GM19025 (cell line): ENCODE results near the gene TSPAN9.

ENCODE experiments used
- ATAC-seq: cut with Tn5 transposase; IDR thresholded peaks from one replicate; pipeline ENCODE4 v1.9.1; 2021; ENCODE audit warnings: mild to moderate bottlenecking, low read depth, moderate library complexity; ENCODE audit not compliant: unreplicated experiment

Gene TSPAN9

GRCh38 chr12:3136641-3137267 lies 59.6 kb downstream of the TSPAN9 start:
- no peak for ATAC-seq

DNA sequence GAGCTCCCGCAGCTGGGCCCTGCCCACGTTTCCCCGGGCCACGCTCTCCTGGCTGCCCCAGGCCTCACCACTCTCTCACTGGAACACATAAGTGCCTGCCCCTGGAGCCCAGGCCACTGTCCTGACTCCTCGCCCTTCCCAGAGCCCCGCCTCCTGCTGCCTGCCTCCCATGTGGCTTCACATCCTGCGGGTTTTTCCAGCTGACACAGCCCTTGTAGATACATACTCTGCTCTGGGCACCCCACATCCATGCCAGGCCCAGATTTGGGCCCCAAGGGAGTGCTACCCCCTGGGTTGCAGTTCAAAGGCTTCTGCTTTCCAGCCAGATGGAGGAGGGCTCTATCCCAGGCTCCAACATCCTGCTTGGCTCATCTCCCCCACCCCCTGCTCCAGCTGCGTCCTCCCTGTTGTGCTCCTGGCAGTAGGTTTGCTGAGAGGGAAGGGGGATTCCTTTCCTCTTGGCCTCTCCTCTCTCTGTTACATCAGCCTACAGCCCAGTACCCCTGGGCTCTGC lies 60.1 kb downstream of the TSPAN9 start:
- ATAC-seq, result no peak

GRCh38 chr12:3137814-3138445 lies 60.8 kb downstream of the TSPAN9 start:
- no peak for ATAC-seq

GRCh38 chr12:3138941-3139511 lies 61.8 kb downstream of the TSPAN9 start:
- ATAC-seq, result no peak

DNA sequence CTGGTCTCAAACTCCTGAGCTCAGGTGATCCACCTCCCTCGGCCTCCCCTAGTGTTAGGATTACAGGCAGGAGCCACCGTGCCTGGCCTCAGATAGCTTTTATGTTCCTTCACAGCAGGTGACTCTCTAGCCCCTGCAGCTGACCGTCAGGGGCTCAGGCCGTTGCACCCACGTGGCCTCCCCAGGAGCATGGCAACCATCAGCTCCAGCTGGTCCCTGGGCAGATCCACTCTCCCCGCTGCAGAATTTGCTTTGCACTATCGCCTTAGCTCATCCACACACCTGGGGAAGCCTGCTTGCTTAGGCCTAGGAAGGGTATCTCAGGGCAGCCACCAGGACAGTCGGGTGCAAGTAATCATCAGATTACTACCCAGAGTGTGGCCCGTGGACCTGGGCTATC lies 62.6 kb downstream of the TSPAN9 start:
- no peak for ATAC-seq

GRCh38 chr12:3140284-3140683 lies 63.1 kb downstream of the TSPAN9 start:
- no peak for ATAC-seq

DNA sequence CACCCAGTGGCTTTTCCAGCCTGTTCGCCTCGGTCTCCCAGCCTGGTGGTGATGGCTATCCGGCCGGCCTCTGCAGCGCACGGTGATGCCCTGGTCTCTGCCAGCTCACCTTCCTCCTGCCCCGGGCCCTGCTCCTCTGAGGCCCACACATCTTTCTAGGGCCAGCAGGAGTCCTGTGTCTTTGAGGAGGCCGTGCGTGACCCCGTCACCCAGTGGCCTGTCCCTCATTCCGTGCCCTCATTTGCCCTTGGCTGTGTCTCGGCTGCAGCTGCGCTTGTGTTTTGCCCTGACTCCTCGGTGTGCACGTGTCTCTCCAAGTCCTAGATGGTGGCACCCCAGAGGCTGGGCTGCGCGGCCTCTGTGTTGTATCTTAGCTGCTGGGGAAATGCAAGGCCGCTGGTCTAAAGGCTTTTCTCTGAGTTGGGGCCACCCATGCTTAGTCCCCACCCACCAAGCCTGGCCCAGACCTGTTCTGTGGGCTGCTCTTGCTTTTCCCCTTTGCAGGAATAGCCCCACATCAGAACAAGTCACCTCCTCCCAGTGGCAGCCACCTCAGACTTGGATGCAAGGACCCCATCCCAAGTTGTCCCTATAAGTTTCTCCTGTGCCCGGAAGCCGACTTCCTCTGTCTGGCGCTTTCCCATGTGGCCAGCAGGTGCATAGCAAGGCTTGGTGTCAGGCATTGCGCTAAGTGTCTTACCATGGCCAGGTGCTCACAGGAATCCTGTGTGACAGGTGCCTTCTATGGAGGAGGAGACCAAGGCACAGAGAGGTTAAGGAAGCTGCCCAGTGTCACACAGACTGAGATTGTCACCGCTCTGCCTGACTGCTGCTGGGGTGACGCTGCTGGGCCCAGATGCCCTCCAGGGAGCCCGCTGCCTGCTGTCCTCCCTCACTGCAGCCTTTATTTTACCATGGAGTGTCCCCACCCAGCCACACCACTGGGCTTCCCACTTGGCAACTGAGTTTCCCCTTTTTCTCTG lies 64.5 kb downstream of the TSPAN9 start:
- no peak for ATAC-seq

DNA sequence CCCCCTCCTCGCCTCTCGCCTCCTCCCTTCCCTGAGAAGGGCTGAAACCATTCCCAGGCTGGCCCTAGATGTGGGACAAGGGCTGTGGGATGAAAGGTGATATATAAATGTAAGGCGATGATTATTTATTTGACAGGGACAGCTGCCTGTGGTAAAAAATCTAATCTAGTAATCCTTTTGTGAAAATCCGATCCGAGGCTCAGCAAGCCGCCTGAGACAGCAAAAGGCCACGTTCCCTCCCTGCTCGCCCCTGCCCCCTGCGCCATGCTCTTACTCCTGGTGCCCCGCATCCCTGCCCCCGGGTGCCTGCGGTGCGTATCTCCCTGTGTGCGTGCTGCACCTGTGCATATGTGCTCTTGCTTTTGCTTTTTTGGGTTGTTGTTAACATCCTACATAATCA lies 65.2 kb downstream of the TSPAN9 start:
- ATAC-seq, result no peak

DNA sequence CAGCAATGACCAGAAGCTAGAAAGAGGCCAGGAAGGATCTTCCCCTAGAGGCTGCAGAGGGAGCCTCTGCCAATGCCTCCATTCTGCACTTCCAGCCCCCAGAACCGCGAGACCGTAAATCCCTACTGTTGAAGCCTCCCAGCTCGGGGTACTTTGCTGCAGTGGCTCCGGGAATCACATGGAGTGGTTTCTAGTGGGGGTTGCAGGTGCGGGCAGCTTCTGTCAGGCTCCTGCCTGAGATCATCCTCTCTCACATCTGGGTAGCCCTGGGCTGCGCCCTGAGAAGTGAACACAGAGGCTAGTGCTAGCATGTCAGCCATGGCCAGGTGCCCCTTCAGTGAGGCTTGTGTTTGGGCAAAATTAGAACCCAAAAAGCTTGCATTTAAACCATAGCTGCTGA lies 67.3 kb downstream of the TSPAN9 start:
- no peak for ATAC-seq

- ATAC-seq, result no peak
These were observed 67.9 kb downstream of the TSPAN9 start for GRCh38 chr12:3145033-3145432.

GRCh38 chr12:3145546-3146310 lies 68.5 kb downstream of the TSPAN9 start:
- no peak for ATAC-seq

DNA sequence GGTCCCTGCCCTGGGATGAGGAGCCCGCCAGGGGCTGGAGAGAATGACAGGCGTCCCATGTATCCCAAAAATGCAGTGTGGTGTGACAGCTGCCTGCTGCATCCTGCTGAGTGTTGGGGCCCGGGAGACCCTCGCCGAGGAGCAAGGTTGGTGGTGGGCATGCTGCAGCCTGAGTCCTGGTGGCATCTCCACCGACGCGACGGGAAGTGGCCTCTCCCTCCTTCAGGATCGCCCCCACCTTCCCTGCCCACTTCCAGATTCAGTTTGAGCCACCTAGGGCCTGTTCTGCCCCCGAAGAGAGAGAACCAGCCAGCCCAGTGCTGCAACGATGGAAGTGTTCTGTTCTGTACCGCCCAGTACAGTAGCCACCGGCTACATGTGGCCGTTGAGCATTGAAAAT lies 70.1 kb downstream of the TSPAN9 start:
- no peak for ATAC-seq

- ATAC-seq, result no peak
These were observed 71.3 kb downstream of the TSPAN9 start for GRCh38 chr12:3148366-3149000.

DNA sequence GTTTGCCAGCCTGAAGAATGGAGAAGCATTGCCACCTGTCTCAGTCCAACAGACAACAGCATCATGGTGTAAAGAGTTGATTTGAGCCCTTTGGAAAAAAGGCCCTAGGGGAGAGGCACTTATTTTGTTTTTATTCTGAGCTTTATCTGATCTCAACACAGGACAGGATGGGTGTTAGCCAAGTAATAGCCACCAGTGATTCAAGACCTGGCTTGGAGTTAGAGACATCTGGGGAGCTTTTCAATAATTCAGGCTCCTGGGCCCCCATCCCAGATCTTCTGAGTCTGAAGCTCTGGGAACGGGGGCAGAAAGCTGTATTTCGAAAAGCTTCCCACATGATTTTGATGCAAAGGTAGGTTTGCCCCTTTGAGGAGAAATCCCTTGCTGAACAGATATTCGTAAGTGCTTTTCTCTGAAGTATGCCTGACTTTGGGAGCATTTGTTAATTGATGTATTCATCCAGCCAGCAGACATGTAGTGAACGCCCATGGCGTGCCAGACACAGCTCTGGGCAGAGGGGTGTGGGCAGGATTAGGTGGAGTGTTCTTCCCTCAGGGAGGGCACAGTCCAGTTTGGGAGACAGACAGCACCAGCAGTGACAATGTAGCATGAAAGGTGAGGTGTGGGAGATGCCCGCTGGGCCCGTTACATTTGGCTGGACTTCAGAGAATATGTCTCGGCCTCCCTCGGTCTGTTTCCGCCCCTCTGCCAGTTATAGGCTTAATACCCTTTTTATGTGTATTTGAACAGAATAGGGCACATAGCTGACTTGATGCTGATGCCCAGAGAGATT lies 72.5 kb downstream of the TSPAN9 start:
- ATAC-seq, result no peak

DNA sequence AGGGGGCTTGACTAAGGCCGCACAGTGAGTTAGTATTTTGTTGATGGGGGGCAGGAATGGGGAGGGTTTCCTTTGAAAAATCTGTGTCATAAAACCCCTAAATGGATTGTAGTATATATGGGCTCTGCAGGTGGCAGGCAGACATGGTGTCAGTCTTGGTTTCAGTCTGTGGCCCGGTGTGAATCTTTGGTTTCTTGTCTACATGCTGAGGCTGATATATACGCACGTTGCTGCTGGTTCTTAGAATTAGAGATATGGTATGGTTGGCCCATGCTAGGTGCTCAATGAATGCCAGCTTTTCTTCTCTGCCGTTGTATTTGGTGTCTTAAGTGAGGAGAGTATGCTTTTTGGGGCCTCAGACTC lies 73.1 kb downstream of the TSPAN9 start:
- no peak for ATAC-seq

GRCh38 chr12:3150931-3151835 lies 74.0 kb downstream of the TSPAN9 start:
- no peak for ATAC-seq

- no peak for ATAC-seq
These were observed 74.9 kb downstream of the TSPAN9 start for GRCh38 chr12:3152011-3152511.

DNA sequence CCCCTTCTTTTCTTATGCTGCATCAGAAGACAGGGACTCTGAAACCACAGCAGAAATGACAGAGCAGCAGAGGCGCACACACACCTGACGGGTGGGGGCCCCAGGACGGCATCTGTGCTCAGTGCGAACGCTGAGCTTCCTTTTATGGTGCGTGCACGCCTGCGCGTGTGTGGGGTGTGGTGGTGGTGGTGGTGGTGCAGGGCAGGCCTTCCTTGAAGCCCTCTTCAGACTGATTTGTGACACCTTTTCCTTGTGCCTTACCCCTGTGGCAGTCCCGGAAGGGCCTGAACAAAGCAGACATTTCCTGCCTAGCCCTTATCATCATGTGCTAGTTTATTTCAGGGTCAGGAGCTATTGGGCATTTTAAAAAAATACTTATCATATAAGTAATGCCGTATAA lies 75.7 kb downstream of the TSPAN9 start:
- ATAC-seq, result no peak
